Measurements from ENCODE around the gene TRIO.

DNA sequence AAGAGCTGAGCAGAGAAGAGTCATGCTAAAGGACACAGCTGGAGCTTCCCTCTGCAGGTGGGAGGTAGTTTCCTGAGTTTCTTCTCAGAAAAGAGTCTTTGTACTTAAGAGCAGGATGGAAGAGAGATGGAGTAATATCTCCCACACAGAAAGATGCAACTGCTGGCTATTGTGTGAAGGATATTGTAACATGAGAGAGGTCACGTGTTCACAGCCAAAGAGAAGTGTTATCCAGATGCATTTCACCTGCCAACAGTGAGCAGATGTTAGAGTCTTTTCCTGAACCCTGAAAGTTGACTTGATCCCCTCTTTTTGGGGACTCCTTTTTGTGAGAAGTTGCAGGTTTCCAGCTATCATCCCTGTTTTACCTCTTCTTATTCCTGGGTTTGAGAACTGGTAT lies 14.0 kb upstream of the TRIO start:
- TF ChIP-seq, protein P1, sequence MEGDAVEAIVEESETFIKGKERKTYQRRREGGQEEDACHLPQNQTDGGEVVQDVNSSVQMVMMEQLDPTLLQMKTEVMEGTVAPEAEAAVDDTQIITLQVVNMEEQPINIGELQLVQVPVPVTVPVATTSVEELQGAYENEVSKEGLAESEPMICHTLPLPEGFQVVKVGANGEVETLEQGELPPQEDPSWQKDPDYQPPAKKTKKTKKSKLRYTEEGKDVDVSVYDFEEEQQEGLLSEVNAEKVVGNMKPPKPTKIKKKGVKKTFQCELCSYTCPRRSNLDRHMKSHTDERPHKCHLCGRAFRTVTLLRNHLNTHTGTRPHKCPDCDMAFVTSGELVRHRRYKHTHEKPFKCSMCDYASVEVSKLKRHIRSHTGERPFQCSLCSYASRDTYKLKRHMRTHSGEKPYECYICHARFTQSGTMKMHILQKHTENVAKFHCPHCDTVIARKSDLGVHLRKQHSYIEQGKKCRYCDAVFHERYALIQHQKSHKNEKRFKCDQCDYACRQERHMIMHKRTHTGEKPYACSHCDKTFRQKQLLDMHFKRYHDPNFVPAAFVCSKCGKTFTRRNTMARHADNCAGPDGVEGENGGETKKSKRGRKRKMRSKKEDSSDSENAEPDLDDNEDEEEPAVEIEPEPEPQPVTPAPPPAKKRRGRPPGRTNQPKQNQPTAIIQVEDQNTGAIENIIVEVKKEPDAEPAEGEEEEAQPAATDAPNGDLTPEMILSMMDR (IDR thresholded peaks at IDR 0.05) = no peak
- no peak for TF ChIP-seq POLR2A (IDR thresholded peaks at IDR 0.05)
